Astrocyte (in vitro differentiated cells and primary cell): ENCODE data around the gene LY9.

Experiments
- EZH2 ChIP-seq: IDR thresholded peaks from 2 replicates; pipeline ENCODE4 v1.6.1; 2012; ENCODE audit warnings: mild to moderate bottlenecking, low read length, inconsistent platforms; ENCODE audit not compliant: insufficient read depth
- TF ChIP-seq, protein P1 (sequence below): IDR thresholded peaks from 2 replicates; pipeline ENCODE4 v1.5.1; 2011; ENCODE audit warnings: low read depth, mild to moderate bottlenecking, inconsistent platforms, low read length, moderate library complexity; ENCODE audit not compliant: insufficient read depth

DNA sequence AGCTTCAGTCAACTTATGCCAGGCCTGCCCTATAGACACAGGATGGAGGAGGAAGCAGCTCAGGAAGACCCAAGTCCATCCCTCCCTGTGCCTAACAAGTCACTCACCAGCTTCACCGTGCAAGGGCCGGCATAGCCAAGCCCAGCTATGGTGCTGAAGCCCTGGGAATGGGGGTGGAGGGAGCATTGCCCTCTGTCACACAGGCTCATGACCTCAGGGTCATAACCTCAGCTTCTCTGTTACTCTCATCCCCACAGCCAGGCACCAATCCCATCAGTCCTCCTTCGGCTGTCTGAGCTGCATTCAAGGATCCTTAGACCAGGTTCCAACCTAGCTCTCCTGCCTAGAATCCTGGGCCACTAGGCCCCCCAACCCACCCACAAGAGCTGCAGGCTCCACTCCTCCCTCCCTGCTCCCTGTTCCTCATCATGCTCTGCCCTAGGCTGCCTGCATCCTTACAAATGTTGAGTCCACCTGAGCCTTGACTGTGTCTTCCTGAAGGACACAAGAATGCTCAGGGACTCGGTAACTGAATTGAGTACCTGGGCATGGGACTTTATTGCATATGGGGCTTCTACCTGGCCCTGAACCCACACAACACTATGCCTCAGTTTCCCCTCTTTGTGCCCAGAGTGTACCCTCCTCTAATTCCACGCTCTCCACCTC is 65.0 kb downstream of the LY9 start:
- TF ChIP-seq, protein P1, sequence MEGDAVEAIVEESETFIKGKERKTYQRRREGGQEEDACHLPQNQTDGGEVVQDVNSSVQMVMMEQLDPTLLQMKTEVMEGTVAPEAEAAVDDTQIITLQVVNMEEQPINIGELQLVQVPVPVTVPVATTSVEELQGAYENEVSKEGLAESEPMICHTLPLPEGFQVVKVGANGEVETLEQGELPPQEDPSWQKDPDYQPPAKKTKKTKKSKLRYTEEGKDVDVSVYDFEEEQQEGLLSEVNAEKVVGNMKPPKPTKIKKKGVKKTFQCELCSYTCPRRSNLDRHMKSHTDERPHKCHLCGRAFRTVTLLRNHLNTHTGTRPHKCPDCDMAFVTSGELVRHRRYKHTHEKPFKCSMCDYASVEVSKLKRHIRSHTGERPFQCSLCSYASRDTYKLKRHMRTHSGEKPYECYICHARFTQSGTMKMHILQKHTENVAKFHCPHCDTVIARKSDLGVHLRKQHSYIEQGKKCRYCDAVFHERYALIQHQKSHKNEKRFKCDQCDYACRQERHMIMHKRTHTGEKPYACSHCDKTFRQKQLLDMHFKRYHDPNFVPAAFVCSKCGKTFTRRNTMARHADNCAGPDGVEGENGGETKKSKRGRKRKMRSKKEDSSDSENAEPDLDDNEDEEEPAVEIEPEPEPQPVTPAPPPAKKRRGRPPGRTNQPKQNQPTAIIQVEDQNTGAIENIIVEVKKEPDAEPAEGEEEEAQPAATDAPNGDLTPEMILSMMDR = no peak
- TF ChIP-seq EZH2 = no peak
